Keratinocyte (primary cell): ENCODE results near the gene SOS1.

Experiments
- EZH2 ChIP-seq: IDR thresholded peaks from one replicate; pipeline ENCODE4 v1.6.1; 2012; ENCODE audit warnings: inconsistent platforms, mild to moderate bottlenecking, low read length, moderate library complexity
- TF ChIP-seq, protein P1 (sequence below), 3 experiments: IDR thresholded peaks in 1 of 3; conservative IDR thresholded peaks in 1 of 3; optimal IDR thresholded peaks in 1 of 3; 2 replicates in 2 of 3; 3 replicates in 1 of 3; pipeline versions ENCODE3 to v1.5.1; 2011; ENCODE audit warnings: low read length in 3 of 3, mild to moderate bottlenecking in 3 of 3, moderate library complexity in 2 of 3, control low read depth in 1 of 3, inconsistent platforms in 1 of 3; ENCODE audit not compliant: insufficient read depth in 2 of 3; ENCODE audit errors: extremely low read depth in 1 of 3

DNA sequence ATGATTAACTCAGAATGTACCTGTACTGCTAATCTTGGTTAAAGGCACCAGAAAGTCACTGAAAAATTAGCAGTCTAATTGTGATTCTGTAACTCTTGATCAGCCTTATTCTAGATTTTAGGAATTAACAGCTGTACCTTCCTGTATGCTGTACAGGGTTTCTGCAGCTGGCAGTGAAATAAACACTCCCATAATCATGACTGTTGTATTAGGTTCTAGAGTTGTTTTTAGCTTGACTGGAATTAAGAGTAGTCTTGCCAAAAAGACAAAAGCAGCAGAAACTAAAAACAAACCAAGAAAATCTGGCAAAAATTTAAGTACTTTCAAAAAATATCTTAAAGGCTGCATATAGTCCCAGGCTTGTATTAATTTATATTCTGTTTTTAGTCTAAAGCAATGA, 103.5 kb downstream of the SOS1 start:
- TF ChIP-seq, protein P1, sequence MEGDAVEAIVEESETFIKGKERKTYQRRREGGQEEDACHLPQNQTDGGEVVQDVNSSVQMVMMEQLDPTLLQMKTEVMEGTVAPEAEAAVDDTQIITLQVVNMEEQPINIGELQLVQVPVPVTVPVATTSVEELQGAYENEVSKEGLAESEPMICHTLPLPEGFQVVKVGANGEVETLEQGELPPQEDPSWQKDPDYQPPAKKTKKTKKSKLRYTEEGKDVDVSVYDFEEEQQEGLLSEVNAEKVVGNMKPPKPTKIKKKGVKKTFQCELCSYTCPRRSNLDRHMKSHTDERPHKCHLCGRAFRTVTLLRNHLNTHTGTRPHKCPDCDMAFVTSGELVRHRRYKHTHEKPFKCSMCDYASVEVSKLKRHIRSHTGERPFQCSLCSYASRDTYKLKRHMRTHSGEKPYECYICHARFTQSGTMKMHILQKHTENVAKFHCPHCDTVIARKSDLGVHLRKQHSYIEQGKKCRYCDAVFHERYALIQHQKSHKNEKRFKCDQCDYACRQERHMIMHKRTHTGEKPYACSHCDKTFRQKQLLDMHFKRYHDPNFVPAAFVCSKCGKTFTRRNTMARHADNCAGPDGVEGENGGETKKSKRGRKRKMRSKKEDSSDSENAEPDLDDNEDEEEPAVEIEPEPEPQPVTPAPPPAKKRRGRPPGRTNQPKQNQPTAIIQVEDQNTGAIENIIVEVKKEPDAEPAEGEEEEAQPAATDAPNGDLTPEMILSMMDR (optimal IDR thresholded peaks at IDR 0.05 in 1 of 3, IDR thresholded peaks at IDR 0.05 in 1 of 3, conservative IDR thresholded peaks at IDR 0.05 in 1 of 3; ENCODE audit: extremely low read depth in 1 of 3, insufficient read depth in 2 of 3, low read length in 3 of 3) = no peak
- TF ChIP-seq EZH2 = no peak
